ENCODE measurements around the gene SPATS2L.

The SPATS2L gene

GRCh38 chr2:200515155-200515554 is 208.7 kb downstream of the SPATS2L start:
- no peak overlapping the region for H3K4me3 ChIP-seq (ENCODE audit: low read depth, low read length)
- CTCF ChIA-PET: interaction anchor here (0.7 kb wide), 1 partner anchor 8 kb away, joined by 4 read pairs; no protein-coding TSS in a partner anchor
- H3K9me3 ChIP-seq (ENCODE audit: control insufficient read depth, insufficient read depth, low read depth, low read length): no peaks in the 10 kb centered on the region
- no peaks in the 10 kb centered on the region for H3K4me1 ChIP-seq (ENCODE audit: control insufficient read depth, insufficient read depth, low read length)
- H3K36me3 ChIP-seq (ENCODE audit: control insufficient read depth in 2 of 2, insufficient read depth in 1 of 2, low read length in 2 of 2): no peaks in the 10 kb centered on the region
- TF ChIP-seq ZBTB10 (tag by site-specific recombination; IDR thresholded peaks at IDR 0.05): no peak
- TF ChIP-seq ZNF639 (tag by site-specific recombination; IDR thresholded peaks at IDR 0.05): no peak
- no peak for TF ChIP-seq ZNF776 (tag by site-specific recombination; IDR thresholded peaks at IDR 0.05; ENCODE audit: borderline replicate concordance)
- TF ChIP-seq SETDB1 (IDR thresholded peaks at IDR 0.05; ENCODE audit: insufficient read length, low read length): no peak
- no peak for TF ChIP-seq ZNF544 (tag by site-specific recombination; IDR thresholded peaks at IDR 0.05)
- no peak for TF ChIP-seq ZNF692 (tag by site-specific recombination; IDR thresholded peaks at IDR 0.05)
- TF ChIP-seq TSHZ1 (tag by site-specific recombination; IDR thresholded peaks at IDR 0.05; ENCODE audit: borderline replicate concordance): no peak
- TF ChIP-seq ZBTB21 (tag by site-specific recombination; IDR thresholded peaks at IDR 0.05): no peak
- no peak for TF ChIP-seq GLI4 (tag by site-specific recombination; IDR thresholded peaks at IDR 0.05)
- no peak for TF ChIP-seq ZNF394 (tag by site-specific recombination; IDR thresholded peaks at IDR 0.05; ENCODE audit: borderline replicate concordance)
- TF ChIP-seq ZNF658 (tag by site-specific recombination; IDR thresholded peaks at IDR 0.05): no peak
- no peak for TF ChIP-seq PRDM1 (tag by site-specific recombination; IDR thresholded peaks at IDR 0.05)
- no peak for TF ChIP-seq ZNF175 (tag by site-specific recombination; IDR thresholded peaks at IDR 0.05)
- POLR2A ChIA-PET: no interaction called here
- no peak overlapping the region for H3K27ac ChIP-seq (ENCODE audit: extremely low read depth, low read depth, low read length)

GRCh38 chr2:200523158-200523557 is 216.7 kb downstream of the SPATS2L start:
- ChIA-PET CTCF (interaction anchor here (0.5 to 1.1 kb wide), 2 partner anchors 8 to 550 kb away, joined by 4 read pairs; no protein-coding TSS in a partner anchor), POLR2A (no interaction called here)
- Histone ChIP-seq H3K27ac (ENCODE audit: extremely low read depth, low read depth, low read length) (no peak overlapping the region), H3K36me3 (ENCODE audit: control insufficient read depth in 2 of 2, insufficient read depth in 1 of 2, low read length in 2 of 2) (no peaks in the 10 kb centered on the region), H3K4me1 (ENCODE audit: control insufficient read depth, insufficient read depth, low read length) (peaks cover 10% of the 10 kb centered on the region; the same call in 1 of the 2 replicates), H3K4me3 (ENCODE audit: low read depth, low read length) (no peak overlapping the region), H3K9me3 (ENCODE audit: control insufficient read depth, insufficient read depth, low read depth, low read length) (no peaks in the 10 kb centered on the region)
- TF ChIP-seq ZNF510 (tag by site-specific recombination; IDR thresholded peaks at IDR 0.05; ENCODE audit: insufficient replicate concordance) (no peak), ZNF707 (tag by site-specific recombination; IDR thresholded peaks at IDR 0.05) (no peak), KLF8 (tag by site-specific recombination; IDR thresholded peaks at IDR 0.05) (no peak), ZEB2 (tag by site-specific recombination; IDR thresholded peaks at IDR 0.05) (no peak), WT1 (tag by site-specific recombination; IDR thresholded peaks at IDR 0.05) (no peak), ZNF433 (tag by site-specific recombination; IDR thresholded peaks at IDR 0.05; ENCODE audit: low read depth) (no peak), ZNF571 (tag by site-specific recombination; IDR thresholded peaks at IDR 0.05) (no peak), ZBTB1 (tag by site-specific recombination; IDR thresholded peaks at IDR 0.05) (no peak), ZNF621 (tag by site-specific recombination; IDR thresholded peaks at IDR 0.05) (no peak)

All from HEK293 (cell line).